DMS114 treated with DMSO at 0.1 percent for 48 hours (cell line): ENCODE measurements around the gene ATAD2B.
"Not testable (repeated sequence)": the region's sequence is repeated elsewhere in the genome, so short reads cannot be mapped to it uniquely, and the experiment has no call there.

Experiments
- DNase-seq: peaks from one replicate; lab custom pipeline; 2025; ENCODE audit not compliant: unreplicated experiment; lab: John Stamatoyannopoulos, UW

ATAD2B gene

DNA sequence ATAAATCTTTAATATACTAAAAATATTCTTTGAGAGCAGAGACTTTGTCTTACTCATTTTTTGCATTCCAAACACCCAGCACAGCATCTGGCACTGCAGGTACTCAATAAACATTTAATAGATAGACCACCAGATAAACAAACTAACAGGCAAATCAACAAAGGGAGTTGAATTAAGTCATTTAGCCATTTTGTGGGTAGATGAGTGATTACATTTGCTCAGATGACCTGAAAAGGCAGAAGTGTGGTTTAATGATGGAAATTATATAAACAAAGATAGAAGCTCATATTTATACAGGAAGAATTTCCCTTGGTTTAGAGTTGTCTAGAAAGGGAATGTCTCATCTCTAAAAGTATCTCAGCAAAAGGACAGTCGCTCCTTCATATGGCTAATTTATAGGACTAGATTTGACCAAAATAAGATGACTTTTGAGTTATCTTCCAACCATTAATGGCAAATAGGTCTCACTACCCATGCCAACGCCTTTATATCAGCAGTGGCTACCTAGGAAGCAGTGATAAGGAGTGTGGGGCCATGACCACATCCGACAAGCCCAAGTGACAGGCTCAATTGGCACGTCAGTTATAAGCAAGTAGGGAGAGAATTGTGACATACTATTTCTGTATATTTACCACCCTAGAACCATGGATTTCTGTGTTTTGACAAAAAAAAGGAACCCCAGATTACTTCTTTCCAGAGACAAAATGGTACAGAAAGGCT lies 173.5 kb downstream of the ATAD2B start:
- no peak for DNase-seq

DNA sequence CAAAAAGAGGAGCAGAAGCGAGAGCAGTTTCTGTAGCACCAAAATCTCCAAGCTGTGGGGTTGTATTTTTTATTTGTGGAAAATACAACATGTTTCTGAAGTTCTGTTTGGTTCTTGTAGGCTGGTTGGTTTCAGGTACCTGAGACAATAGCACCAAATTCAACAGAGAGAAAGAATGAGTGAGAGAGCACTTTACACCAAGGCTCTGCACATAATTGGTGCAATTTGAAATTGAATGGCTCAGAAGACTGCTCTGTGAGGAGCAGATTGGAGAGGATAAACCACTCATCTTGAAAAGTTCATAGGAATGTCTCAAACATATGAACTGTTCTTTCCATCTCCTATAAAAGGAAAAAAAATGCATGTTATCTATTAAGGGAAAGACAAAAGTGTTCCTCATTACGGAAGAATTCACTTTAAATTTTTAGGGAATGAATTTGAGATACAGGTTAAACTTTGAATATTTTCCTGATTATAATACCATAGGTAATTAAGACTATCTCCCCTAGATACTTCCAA lies 175.1 kb downstream of the ATAD2B start:
- no peak for DNase-seq

DNA sequence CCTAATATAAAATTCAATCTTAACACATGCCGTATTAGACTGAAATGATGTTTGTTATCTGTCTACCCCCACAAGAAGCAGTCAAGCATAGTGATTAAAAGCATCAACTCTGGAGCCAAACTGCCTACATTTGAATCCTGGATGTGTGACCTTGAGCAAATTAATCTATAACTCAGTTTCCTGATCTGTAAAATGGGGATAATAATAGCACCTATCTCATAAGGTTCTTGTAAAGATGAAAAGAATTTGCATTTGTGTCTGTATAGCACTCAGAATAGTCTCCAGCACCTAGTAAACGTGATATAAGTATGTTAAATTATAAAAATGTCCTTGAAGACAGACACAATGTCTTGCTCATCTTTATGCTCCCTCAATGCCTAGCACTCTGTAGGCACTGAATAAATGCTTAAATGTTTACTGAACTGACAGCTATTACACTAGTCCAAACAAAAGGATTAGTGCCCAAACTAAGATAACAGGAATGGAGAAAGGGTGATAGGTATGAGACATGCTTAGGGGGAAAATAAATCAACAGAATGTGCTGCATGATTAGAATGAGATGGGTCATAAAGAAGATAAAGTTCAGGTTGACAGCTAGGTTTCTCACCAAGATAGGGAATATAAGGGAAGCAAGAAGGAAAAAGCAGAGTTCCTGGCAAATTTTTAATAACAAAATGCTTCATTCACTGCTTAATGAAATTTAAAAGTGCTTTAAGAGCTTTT lies 180.6 kb downstream of the ATAD2B start:
- DNase-seq, result no peak

DNA sequence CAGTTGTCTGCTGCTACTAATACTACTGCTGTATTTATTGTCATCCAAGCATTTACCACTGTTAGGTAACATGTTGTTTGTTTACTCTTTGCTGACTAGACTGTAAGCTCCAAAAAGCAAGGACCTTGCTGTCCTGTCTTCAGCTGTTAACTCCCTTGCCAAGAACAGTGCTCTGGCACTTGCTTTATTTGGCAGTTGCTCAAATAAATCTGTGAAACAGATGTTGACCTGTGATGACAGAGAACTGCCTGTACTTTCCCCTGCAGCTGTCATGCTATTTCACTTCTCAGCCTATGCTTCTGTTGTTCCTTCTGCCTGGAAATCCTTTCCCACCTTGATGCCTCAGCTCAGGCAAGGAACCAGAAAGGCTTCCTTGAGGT lies 181.2 kb downstream of the ATAD2B start:
- no peak for DNase-seq

DNA sequence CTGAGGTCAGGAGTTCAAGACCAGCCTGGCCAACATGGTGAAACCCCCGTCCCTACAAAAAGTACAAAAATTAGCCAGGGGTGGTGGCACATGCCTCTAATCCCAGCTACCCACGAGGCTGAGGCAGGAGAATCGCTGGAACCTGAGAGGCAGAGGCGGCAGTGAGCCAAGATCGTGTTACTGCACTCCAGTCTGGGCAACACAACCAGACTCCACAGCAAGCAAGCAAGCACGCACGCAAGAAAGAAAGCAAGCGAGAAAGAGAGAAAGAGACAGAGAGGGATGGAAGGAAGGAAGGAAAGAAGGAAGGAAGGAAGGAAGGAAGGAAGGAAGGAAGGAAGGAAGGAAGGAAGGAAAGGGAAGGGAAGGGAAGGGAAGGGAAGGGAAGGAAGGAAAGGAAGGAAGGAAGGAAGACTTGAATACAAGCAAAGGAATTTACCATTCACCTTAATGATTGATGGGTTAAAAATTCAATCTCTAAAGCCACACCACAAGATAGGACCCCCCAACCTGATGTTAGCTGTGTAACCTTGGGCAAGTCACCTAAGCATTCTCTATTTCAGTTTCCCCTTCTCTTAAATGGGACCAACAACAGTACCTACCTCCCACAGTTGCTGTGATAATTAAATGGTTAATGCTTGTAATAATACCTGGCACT lies 181.7 kb downstream of the ATAD2B start:
- DNase-seq, result no peak

DNA sequence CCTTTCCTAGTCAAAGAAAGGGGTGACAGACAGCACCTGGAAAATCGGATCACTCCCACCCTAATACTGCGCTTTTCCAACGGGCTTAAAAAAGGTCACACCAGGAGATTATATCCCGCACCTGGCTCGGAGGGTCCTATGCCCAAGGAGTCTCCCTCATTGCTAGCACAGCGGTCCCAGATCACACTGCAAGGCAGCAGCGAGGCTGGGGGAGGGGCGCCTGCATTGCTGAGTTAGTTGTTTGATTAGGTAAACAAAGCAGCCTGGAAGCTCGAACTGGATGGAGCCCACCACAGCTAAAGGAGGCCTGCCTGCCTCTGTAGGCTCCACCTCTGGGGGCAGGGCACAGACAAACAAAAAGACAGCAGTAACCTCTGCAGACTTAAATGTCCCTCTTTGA lies 190.1 kb downstream of the ATAD2B start:
- not testable (repeated sequence) for DNase-seq

DNA sequence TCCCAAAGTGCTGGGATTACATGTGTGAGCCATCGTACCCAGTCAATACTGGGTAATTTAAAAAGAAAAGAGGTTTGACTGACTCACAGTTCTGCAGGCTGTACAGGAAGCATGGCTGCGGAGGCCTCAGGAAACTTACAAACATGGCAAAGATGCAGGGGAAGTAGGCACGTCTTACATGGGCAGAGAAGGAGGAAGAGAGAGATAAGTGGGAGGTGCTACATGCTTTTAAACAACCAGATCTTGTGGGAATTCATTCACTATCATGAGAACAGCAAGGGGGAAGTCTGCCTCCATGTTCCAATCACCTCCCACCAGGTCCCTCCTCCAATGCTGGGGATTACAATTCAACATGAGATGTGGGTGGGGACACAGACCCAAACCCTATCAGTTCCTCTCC lies 192.5 kb downstream of the ATAD2B start:
- no peak for DNase-seq

DNA sequence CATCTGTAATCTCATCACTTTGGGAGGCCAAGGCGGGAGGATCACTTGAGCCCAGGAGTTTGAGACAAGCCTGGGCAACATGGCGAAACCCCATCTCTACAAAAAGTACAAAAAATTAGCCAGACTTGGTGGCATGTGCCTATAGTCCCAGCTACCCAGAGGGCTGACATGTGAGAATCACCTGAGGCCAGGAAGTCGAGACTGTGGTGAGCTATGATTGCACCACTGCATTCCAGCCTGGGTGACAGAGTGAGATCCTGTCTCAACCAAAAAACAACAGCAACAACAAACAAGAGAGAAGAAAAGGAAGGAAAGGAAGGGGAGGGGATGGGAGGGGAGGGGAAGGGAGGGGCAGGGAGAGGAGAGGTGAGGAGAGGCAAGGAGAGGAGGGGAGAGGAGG lies 203.9 kb downstream of the ATAD2B start:
- not testable (repeated sequence) for DNase-seq

DNA sequence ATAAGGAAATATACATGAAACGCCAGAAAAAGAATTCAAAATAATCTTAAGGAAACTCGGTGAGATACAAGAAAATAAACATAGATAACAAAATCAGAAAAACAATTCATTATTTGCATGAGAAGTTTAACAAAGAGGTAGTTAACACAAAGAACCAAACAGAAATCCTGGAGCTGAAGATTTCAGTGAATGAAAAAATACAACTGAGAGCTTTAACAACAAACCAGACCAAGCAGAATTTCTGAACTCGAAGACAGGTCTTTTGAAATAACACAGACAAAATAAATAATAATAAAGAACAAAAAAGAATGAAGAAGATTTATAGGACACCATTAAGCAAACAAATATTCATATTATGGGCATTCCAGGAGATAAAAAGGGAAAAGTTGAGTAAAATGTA lies 204.7 kb downstream of the ATAD2B start:
- DNase-seq, result no peak

DNA sequence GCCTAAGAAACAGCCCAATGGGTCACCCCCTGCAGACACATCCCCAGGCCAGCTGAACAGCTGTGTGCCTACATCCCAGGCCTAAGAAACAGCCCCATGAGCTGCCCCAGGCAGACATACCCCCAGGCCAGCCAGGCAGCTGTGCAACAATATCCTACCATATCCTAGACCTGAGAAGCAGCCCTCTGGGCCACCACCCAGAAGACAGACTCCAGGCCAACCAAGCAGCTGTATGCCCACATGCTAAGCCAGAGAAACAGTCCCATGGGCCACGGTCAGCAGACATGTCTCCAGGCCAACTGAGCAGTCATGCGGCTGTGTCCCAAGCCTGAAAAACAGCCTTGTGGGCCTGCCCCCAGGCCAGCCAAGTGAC lies 205.5 kb downstream of the ATAD2B start:
- no peak for DNase-seq

DNA sequence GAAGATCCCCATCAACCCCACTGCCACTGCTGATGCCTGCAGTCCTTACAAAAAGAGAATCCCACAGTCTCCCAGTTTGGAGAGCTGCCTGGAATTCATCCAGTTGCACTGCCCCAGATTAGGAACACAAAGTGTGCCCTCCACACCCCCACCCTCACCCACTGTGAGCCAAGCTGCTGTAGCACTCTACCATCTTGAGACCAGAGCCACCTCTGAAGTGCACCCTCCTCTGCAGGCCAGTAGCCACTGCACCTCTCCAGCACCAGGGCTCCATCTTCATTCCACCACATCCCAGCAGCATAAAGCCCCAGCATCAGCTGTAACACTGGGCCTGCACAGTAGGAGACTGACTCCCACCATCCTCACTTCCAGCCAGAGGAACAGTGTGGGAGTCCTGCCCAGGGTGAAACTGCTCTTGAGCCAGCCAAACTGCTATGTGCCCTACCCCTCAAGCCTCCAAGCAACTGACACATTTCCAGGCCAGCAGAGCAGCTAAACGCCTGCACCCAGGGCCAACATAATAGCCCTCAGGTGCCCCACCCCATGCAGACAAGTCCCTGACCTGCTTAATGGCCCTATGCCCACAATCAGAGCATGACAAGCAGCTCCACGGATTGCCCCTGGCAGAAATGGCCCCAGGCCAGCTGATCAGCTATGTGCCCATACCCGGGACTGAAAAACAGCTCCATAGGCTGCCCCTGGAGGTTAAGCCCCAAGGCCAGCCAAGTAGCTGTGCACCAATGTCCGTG lies 206.0 kb downstream of the ATAD2B start:
- DNase-seq, result no peak

DNA sequence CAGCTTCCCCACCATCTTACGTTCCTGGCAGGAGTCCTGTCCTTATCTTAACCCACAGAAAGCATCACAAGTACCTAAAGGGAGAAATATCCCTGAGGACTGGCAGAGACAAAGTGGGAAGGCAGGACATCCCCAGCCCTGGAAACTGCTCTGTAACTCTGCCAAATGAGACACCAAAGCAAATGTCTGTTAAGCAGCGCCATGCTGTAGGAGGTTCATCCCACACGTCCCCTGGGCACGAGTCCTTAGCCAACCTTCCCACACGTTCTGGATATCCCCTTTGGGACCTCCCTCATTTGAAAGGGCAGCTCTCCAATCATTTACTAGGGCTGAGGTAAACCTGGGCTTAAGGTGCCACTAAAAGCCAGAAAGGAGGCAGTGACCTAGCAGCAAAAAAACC lies 207.2 kb downstream of the ATAD2B start:
- no peak for DNase-seq

DNA sequence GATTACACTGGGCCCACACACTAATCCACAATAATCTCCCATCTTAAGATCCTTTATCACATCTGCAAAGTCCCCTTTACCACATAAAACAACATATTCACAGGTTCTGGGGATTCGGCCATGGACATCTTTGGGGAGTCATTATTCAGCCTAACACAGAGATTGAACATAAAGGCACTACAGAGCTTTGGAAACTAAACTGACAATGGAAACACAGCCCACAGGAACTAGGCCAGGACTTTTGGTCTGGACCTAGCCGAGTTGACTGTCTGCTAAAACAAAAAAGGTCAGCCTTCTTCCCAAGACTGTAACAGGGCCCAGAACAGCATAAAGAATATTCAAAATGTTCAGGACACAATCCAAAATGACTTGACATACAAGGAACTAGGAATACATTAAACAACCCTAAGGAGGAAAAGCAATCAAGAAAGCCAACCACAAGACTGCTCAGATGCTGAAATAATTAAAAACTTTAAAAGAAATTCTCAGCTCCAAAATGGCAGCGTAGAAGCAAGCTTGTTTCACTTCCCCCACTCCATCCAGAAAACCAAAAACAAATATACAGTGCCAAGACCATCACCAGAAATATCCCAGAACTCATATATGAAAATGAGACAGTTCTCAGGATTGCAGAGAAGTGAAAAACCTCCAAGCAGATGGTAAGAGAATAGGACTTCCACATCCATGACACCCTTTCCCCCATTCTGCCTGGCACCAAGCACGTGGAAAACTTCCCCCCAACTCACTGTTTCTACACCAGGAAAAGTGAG lies 207.8 kb downstream of the ATAD2B start:
- no peak for DNase-seq

DNA sequence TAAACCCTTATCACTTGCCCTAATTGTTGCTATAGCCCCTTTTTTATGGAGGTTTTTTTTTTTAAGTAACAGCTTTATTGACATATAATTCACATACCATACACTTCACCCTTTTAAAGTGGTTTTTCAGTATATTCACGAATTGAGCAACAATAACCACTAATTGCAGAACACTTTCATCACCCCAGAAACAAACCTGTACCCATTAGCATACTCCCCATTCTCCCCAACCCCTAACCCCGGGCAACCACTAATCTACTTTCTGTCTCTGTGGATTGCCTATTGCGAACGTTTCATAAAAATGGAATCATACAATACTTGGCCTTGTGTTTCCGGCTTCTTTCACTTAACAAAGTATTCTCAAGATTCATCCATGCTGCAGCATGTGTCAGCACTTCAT lies 213.6 kb downstream of the ATAD2B start:
- DNase-seq, result no peak

DNA sequence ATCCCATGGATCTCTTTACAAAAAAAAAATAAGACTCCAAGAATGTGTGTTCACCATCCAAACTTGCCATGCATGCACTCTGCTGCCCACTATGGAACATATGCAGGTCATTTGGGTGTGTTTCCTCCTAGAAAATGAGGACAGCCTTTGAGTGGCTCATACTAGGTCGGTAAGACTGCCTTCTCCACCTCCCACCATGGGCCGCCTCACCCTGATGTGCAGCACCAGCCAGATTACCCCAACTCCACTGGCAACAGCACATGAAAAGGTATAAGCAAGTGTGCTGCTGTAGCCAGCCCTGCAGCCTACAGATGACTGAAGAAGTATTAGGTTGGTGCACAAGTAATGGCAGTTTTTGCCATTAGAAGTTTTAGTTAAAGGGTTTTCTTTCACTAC lies 214.2 kb downstream of the ATAD2B start:
- no peak for DNase-seq

DNA sequence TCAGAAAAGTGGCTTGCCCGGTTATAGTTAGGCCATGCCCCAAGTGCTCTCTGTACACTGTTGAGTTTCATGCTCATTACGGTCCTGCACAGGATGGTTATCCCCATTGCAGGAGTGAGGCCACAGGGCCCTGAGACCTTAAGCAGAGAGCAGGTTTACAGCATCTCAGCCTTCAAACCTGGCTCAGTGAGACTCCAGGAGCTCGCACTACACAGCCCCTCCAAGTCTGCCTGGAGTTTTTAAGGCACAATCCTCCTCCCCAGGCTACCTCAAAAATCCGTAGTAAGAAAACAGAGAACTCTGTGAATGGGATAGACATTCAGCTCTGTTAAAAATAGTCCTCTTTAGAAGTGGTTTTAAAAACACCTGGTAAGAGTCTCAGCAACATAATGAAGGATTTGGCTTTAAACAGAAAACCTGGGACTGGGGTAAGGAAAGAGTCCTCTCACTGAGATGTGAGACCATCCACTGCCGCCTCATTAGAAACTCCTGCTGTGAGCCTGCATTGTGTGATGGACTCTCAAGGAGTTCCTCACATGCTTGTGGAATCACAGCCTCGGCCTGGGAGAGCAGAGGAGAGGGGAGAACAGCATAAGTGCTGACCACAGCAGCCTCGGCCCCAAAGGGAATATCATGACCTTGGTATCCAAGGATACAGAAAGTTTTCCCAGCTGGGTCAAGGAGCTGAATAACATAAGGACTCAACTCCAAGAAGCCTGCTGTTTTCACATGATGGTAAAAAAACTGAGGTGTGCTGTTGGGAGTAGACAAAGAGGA lies 214.8 kb downstream of the ATAD2B start:
- DNase-seq, result no peak

DNA sequence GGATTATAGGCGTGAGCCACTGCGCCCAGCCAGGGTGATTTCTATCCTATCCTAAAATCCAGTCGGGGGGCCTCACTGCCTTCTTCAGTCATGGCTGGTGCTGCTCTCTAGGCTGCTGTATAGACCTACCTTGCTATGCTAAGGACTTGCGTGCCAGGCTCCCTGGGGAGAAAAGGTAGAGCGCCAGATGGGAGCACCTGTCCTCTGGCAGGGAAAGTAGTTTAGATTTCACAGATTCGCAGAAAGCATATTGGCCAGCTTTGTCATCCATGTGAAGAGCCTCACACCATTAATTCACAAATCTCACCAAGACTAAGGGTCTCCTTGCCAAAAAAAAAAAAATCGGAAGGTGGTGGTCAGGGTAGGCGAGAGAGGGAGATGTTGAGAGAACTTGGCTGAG lies 217.6 kb downstream of the ATAD2B start:
- DNase-seq, result no peak

DNA sequence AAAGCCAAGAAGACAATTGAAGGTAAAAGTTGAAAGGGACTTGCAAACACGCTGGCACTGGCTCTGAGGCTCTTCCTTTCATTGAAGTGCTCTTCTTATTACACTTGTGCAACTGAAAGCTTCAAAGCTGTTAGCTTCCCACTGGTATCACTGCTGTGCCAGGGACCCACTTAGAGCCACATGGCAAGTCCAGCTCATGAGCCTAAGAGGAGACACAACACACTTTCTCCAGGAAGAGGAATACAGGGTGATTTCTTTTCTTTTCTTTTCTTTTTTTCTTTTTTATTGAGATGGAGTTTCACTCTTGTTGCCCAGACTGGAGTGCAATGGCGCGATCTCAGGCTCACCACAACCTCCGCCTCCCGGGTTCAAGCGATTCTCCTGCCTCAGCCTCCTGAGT lies 218.2 kb downstream of the ATAD2B start:
- DNase-seq, result no peak

DNA sequence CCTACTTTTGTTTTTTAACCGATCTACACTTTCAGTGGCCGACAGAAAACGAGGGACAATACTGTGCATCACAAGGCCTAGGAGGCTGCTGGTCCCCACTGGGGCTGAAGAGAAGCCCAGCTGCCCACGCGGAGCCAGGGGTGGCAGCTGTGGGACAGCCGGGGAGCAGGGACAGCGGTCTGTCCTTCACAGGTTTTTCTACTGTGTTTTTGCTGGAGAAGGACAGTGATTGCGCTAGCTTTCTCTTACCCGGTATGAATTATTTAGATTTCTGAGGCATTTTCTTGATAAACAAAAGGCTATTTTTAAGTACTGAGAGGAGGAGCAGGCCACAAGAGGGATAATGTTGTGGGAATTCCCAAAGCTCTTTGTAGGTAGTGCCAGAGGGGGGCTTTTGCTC lies 219.8 kb downstream of the ATAD2B start:
- DNase-seq, result no peak

DNA sequence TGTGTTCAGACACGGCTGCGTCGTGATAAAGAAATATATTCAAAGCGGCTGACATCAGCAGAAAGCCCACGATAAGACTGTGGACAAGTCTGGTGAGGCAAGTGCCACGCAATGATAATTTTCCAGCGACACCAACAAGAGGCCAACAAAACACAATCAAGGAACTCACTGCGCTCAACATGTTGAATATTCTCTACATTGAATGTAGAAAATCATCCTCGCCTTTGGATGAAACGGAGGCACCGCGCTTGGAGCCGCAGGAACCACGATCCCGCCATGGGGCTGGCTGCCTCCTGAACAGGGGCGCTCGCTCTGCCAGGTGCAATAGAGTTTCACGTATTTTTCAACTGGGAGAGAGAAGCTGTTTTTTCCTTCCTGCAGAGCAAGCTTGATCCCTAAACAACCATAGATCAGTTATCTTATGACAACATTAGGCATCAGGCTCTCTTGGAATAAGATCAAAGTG lies 220.3 kb downstream of the ATAD2B start:
- DNase-seq, result no peak
